ENCODE measurements around the gene RPL19. TPM values are rescaled to one million over a fixed set of nuclear protein-coding genes. Genes with fewer than 3 reads are reported as not detected.

Gene RPL19
- 1,483 TPM for total RNA-seq

DNA sequence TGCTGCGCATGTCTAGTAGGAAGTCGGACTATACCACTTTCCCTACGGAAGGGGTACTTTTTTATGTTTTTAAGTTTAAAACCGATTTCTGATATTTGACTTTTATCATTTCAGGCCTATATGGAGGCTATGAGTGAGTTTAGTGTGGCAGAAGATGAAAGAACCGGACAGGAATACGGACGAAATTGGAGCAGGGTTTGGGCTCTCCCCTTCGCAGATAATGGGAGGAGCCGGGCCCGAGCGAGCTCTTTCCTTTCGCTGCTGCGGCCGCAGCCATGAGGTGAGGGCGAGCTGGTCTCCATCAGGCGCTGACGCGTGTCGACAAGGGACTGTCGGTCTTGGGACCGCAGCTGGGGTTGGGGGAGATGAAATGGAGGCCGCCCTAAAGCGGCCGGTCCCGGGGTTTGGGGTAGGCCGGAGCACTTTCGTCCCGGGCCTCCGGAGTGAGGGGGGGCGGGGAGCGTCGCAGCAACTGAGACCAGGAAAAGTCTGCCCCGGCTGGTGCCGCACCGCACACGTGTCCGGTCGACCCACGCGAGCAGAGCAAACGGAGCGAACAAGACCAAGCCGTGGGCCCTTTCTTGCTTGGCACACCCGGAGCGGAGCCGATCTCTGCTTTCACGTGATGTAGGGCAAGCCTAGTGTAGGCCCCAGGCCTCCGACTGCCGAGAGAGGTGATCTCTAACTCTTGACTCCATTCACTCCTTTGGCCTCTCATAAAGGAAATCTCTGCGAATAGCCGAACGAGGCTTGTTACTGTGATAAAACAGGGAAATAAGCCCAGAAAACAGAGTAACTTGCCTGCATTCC, at the start of gene RPL19:
TSS of gene RPL19 (plus strand) at position 214 of the 810 bp plus-strand sequence. CDS start at position 276, 62 bp downstream.

DNA sequence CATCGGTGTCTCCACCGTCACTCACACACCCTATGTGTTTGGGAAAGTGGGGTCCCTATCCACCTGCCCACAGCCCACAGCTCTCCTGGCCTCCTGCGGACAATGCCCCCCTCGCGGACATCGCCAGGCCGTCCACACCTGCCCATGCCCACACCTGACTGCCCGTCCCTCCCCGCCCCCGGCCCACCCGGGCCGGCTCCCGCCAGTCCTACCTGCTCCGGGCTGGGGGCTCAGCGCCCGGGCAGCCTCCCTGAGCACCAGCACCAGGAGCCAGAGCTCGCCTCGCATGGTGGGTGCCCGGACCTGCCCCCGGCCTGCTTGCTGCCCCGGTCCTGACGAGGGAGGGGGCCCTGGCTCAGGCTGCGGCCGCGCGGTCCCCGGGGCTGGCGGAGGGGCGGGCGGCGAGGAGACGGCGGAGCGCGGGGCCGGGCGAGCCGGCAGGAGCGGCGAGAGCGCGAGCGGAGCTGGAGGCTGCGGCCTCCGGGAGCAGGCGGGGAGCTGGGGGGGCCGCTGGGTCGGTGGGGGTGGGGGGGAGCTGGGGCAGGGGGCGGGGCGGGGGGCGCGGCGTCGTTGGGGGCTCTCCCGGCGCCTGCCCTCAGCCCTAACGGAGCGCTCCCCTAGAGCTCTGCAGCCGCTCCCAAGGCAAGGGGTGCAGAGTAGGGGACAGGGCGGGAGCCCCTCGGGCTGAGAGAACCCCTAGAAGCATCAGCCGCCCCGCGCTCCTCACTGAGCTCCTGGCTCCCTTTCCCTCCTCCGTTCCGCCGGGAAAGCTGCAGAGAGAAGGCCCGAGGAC, 48.7 kb upstream of the RPL19 start, which contains the start of gene PLXDC1:
TSS of gene PLXDC1 (minus strand) at position 488 of the 793 bp plus-strand sequence. CDS start at position 288, 200 bp downstream.

DNA sequence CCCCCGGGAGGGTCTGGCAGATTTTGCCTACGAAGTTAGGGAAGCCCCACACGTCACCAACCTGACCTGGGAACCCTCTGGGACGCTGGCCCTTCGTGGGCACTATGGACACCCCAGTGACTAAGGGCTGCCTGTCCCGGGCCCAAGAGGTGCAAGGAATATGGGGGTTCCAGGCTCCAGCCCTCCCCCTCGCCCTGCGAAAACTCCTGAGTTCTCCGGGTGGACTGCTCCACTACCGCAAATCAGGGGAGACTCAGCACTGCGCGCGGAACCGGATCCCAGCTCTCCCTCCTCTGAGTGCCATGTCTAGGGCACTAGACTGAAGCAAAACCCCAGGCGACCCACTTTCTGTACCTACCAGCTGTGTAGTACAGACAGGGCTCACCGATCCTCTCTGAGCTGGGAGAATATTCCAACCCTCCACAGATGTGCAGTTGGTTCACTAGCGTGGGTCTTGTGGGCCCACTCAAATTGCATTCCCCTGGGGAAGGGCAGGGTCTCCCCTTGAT, 34.2 kb upstream of the RPL19 start, which contains the start of gene ARL5C:
TSS of gene ARL5C (minus strand) at position 321 of the 509 bp plus-strand sequence. CDS start 401 bp downstream, outside the sequence.

DNA sequence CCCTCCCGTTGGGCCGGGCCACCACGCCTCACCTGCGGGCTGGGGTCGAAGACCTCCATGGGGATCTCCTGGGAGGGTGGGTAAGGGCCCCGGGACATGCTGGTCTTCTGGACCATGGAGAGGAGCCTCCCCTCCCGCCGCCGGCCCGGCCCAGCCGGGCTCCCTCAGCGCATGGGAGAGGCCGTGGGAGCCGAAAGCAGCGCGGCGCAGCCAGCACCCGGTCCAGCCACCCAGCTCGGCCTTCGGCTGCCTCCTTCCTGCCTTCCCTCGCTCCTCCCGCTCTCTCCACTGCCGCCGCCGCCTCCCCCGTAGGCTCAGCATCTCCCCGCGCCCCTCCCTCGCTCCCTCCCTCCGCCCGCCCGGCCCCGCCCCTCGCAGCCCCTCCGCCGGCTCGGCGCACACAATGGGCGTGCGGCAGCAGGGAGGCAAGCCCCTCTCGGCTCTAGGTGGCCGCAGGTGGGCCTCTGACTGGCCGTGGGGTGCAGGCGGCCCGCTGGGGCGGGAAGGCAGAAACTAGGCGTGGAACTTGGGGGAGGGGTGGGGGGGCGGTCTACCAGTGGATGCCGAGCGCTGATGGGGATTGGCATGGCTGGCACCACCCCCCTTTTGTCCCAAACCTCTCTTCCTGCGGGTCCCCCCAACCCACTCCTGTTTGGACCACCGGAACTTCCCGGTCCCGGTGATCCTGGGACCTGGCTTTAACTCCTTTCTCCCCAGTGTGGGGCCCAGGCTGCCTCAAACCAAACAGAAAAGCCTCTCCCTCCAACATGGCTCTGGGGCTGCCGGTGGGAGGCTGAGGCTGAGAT, 2.5 kb upstream of the RPL19 start, which contains the start of gene CACNB1:
TSS of gene CACNB1 (minus strand) at position 290 of the 806 bp plus-strand sequence. CDS start at position 116, 174 bp downstream.

DNA sequence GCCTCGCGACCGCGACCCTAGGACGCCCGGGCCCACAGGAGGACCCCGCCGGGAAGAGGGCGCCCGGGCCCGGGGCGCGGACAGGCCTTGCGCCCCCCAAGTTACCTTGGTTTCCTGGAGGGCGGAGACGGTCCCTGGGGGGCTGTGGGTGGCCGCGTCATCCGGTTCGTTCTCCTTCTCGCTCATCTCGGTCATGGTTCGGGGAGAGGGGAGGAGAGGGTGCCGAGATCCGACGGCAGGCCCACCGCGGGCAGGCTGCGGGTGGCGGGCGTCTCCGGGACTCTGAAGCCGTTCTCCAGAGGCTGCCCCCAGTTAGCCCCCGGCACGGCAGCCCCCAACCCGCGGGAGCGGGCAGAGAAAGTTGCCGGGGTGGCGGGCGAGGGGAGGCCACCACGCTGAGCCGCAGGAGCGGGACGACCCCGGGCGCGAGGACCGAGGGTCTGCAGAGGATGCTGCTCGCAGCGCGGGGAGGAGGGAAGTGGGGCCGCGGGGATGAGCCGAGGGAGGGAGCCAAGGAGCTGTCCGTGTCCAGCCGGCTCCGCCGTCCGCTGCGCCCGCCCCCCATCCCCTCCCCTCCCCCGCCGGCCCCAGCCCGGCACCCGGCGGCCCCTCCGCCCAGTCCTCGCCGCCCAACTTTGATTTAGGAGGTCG, 25.4 kb downstream of the RPL19 start, which contains the start of gene STAC2:
TSS of gene STAC2 (minus strand) at position 638 of the 651 bp plus-strand sequence. CDS start at position 195, 443 bp downstream.

Other genes with a start within 250 kb of the RPL19 start
- gene FBXO47, start 232.9 kb upstream of the RPL19 start, total RNA-seq: not detected
- 11.9 TPM for gene PLXDC1, start 48.6 kb upstream of the RPL19 start, total RNA-seq
- not detected for gene ARL5C, start 34.1 kb upstream of the RPL19 start, total RNA-seq
- 39.8 TPM for gene CACNB1, start 2.6 kb upstream of the RPL19 start, total RNA-seq
- gene STAC2, start 25.7 kb downstream of the RPL19 start, total RNA-seq: 0.93 TPM
- gene FBXL20, start 201.3 kb downstream of the RPL19 start, total RNA-seq: 20.7 TPM

All from metanephros (tissue), 1 donor.